Neural progenitor cell (in vitro differentiated cells): ENCODE measurements around the gene TRIM40. TPM values are rescaled to one million over a fixed set of nuclear protein-coding genes. Genes with fewer than 3 reads are reported as not detected.

Source experiments
- DNase-seq: peaks from one replicate; pipeline ENCODE4 v3.0.0-alpha.2; 2016; ENCODE audit warnings: low spot score
- H2AFZ ChIP-seq: fragments of 200-600 bp; sonication (generic); replicated peaks from 2 replicates; pipeline ENCODE4 v1.6.1; 2016; ENCODE audit warnings: antibody characterized with exemption
- H3F3A ChIP-seq: fragments of 200-600 bp; sonication (generic); 2 replicates; pipeline ENCODE4 v1.6.1; 2016; ENCODE audit warnings: antibody characterized with exemption, low read depth
- H3K27ac ChIP-seq: fragments of 200-600 bp; sonication (generic); 2 replicates; pipeline ENCODE4 v1.5.1; 2016; ENCODE audit warnings: mild to moderate bottlenecking
- H3K27me3 ChIP-seq: fragments of 200-600 bp; sonication (generic); 2 replicates; pipeline ENCODE4 v1.6.1; 2016; ENCODE audit warnings: mild to moderate bottlenecking, moderate library complexity
- H3K36me3 ChIP-seq: fragments of 200-600 bp; sonication (generic); 2 replicates; pipeline ENCODE4 v1.5.1; 2016
- H3K4me1 ChIP-seq: fragments of 200-600 bp; sonication (generic); 2 replicates; pipeline ENCODE4 v1.6.1; 2016; ENCODE audit warnings: mixed run types
- H3K4me2 ChIP-seq: fragments of 200-600 bp; sonication (generic); 2 replicates; pipeline ENCODE4 v1.6.1; 2016
- H3K4me3 ChIP-seq: fragments of 200-600 bp; sonication (generic); 2 replicates; pipeline ENCODE4 v1.5.1; 2016
- H3K79me2 ChIP-seq: fragments of 200-600 bp; sonication (generic); 2 replicates; pipeline ENCODE4 v1.6.1; 2016; ENCODE audit warnings: low read depth
- H3K9ac ChIP-seq: fragments of 200-600 bp; sonication (generic); 2 replicates; pipeline ENCODE4 v1.6.1; 2016
- H3K9me3 ChIP-seq: fragments of 200-600 bp; sonication (generic); 2 replicates; pipeline ENCODE4 v1.5.1; 2016; ENCODE audit warnings: low read depth
- H4K20me1 ChIP-seq: fragments of 200-600 bp; sonication (generic); 2 replicates; pipeline ENCODE4 v1.6.1; 2016; ENCODE audit warnings: low read depth
- H3K27ac Mint-ChIP-seq: 3 replicates; pipeline ENCODE4 v1.8.0; 2021; ENCODE audit warnings: mixed read lengths
- H3K27me3 Mint-ChIP-seq: 2 replicates; pipeline ENCODE4 v1.8.0; 2022; ENCODE audit warnings: low read depth, mild to moderate bottlenecking, inconsistent platforms, moderate library complexity, mixed read lengths; ENCODE audit not compliant: insufficient read depth
- H3K36me3 Mint-ChIP-seq: 3 replicates; pipeline ENCODE4 v1.8.0; 2021; ENCODE audit warnings: mixed read lengths
- H3K4me1 Mint-ChIP-seq: 3 replicates; pipeline ENCODE4 v1.8.0; 2021; ENCODE audit warnings: mixed read lengths
- H3K4me3 Mint-ChIP-seq: 3 replicates; pipeline ENCODE4 v1.8.0; 2021; ENCODE audit warnings: mild to moderate bottlenecking, moderate library complexity, mixed read lengths
- H3K9me3 Mint-ChIP-seq: 3 replicates; pipeline ENCODE4 v1.8.0; 2020; ENCODE audit warnings: mixed read lengths
- EZH2 ChIP-seq: fragments of 200-600 bp; sonication (generic); IDR thresholded peaks from 2 replicates; pipeline ENCODE4 v1.6.1; 2017; ENCODE audit warnings: antibody characterized with exemption, mild to moderate bottlenecking, moderate library complexity
- EZH2phosphoT487 ChIP-seq: fragments of 200-600 bp; sonication (generic); IDR thresholded peaks from 2 replicates; pipeline ENCODE4 v1.6.1; 2017; ENCODE audit warnings: antibody characterized with exemption
- total RNA-seq: library from RNA; depleted of rRNA; stranded (reverse); fragments of >200 nt; gene quantifications from 2 replicates; pipeline ENCODE4 v1.2.3, GENCODE V29; 2015; ENCODE audit warnings: low replicate concordance
- TF ChIP-seq, protein P1 (sequence below): fragments of 200-600 bp; sonication (generic); IDR thresholded peaks from 2 replicates; pipeline ENCODE4 v1.5.1; 2017; ENCODE audit warnings: antibody characterized with exemption, mild to moderate bottlenecking

TRIM40 gene
- total RNA-seq, 1 donor from 2014 or later: not detected

DNA sequence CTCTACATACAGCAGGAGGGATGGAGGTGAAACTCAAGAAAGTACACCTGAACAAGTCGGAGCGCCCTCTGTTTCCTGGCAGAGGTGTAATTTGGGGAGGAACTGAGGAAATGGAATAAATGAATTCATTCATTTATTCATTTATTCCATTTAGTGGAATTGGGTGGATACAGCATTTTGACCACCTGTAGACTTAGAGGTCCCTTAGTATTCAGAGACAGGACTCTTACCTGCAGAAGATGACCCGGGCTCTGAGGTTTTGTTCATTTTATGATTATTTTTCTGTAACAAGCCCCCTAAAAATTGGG, 32.1 kb upstream of the TRIM40 start:
- Histone ChIP-seq H2AFZ (no peak overlapping the region), H3K4me2 (peak overlapping the region; percentile 83), H3K36me3 (no peaks in the 10 kb centered on the region), H3K4me3 (peak overlapping the region; percentile 47), H3K9ac (no peak overlapping the region), H3K9me3 (no peaks in the 10 kb centered on the region), H3F3A (peaks cover 22% of the 10 kb centered on the region), H3K79me2 (no peaks in the 10 kb centered on the region), H4K20me1 (peaks cover 28% of the 10 kb centered on the region), H3K27ac (no peak overlapping the region), H3K4me1 (peaks cover 14% of the 10 kb centered on the region), H3K27me3 (peaks cover 100% of the 10 kb centered on the region)
- Mint-ChIP-seq H3K27me3 (peaks cover 49% of the 10 kb centered on the region), H3K4me1 (peaks cover 28% of the 10 kb centered on the region), H3K4me3 (peak overlapping the region; percentile 86), H3K36me3 (no peaks in the 10 kb centered on the region), H3K27ac (no peak overlapping the region), H3K9me3 (peaks cover 2% of the 10 kb centered on the region)
- no peak for DNase-seq
- TF ChIP-seq EZH2phosphoT487 (no peak), EZH2 (no peak)
- TF ChIP-seq, protein P1, sequence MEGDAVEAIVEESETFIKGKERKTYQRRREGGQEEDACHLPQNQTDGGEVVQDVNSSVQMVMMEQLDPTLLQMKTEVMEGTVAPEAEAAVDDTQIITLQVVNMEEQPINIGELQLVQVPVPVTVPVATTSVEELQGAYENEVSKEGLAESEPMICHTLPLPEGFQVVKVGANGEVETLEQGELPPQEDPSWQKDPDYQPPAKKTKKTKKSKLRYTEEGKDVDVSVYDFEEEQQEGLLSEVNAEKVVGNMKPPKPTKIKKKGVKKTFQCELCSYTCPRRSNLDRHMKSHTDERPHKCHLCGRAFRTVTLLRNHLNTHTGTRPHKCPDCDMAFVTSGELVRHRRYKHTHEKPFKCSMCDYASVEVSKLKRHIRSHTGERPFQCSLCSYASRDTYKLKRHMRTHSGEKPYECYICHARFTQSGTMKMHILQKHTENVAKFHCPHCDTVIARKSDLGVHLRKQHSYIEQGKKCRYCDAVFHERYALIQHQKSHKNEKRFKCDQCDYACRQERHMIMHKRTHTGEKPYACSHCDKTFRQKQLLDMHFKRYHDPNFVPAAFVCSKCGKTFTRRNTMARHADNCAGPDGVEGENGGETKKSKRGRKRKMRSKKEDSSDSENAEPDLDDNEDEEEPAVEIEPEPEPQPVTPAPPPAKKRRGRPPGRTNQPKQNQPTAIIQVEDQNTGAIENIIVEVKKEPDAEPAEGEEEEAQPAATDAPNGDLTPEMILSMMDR: no peak

DNA sequence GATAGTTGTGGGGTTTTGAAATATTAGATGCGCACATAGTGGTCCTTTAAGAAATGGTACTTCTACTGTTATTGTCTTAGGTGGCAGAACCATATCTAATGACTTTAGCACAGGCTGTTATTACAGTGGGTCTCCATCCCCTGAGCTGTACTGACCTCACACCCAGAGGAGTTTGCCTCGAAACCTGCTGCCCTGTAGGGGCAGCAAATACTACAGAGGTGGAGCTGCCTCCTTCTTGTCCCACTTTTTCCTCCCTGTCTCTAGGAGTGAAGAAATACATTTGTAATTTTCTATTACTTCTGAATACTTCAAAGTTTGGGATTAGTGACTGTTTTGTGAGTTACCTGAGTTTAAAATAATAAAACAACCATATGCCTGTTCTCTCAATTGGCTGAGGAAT, 31.3 kb upstream of the TRIM40 start:
- Mint-ChIP-seq H3K36me3 (no peaks in the 10 kb centered on the region), H3K9me3 (peaks cover 2% of the 10 kb centered on the region), H3K27me3 (peaks cover 42% of the 10 kb centered on the region), H3K4me3 (no peak overlapping the region), H3K4me1 (peaks cover 28% of the 10 kb centered on the region), H3K27ac (no peak overlapping the region)
- H3K4me2 ChIP-seq: peak overlapping the region; percentile 83
- no peak overlapping the region for H3K9ac ChIP-seq
- peaks cover 22% of the 10 kb centered on the region for H3F3A ChIP-seq
- H3K36me3 ChIP-seq: no peaks in the 10 kb centered on the region
- DNase-seq: peak; percentile 18
- peaks cover 100% of the 10 kb centered on the region for H3K27me3 ChIP-seq
- H3K9me3 ChIP-seq: no peaks in the 10 kb centered on the region
- peaks cover 14% of the 10 kb centered on the region for H3K4me1 ChIP-seq
- H2AFZ ChIP-seq: no peak overlapping the region
- peaks cover 28% of the 10 kb centered on the region for H4K20me1 ChIP-seq
- TF ChIP-seq, protein P1: peak; percentile 30
- TF ChIP-seq EZH2phosphoT487: no peak
- H3K79me2 ChIP-seq: no peaks in the 10 kb centered on the region
- H3K4me3 ChIP-seq: no peak overlapping the region
- no peak overlapping the region for H3K27ac ChIP-seq

DNA sequence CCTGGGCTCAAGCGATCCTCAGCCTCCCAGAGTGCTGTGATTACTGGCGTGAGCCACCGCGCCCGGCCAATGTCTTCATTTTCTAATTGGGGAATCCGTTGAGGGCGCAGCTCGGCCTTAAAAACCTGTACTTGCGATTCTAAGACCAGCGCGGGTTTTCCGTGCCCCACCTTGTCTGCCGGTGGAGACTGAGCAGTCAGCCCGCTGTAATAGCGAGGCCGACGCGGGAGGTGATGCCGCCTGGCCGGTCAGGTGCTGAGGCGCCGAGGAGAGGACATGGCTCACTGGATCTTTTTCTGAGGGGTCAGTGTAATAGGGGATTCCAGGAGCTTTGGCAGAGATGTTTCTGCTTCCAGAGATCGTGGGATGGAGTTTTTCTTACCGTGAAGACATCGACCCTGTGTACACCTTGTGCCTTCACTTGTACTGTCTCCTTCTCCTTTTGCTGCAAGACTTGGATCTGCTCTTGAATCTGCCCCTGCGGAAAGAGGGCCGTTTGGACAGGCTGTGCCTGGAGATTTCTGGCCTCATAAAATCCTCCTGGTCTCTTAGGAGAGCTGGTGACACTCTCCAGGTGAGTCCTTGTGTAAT, 24.6 kb upstream of the TRIM40 start:
- TF ChIP-seq EZH2 (no peak), EZH2phosphoT487 (no peak)
- TF ChIP-seq, protein P1: no peak
- no peaks in the 10 kb centered on the region for H3K79me2 ChIP-seq
- Mint-ChIP-seq H3K4me1 (no peaks in the 10 kb centered on the region), H3K27ac (no peak overlapping the region), H3K36me3 (no peaks in the 10 kb centered on the region), H3K27me3 (peaks cover 21% of the 10 kb centered on the region), H3K9me3 (no peaks in the 10 kb centered on the region), H3K4me3 (no peak overlapping the region)
- H3K27me3 ChIP-seq: peaks cover 100% of the 10 kb centered on the region
- H3K4me1 ChIP-seq: no peaks in the 10 kb centered on the region
- no peaks in the 10 kb centered on the region for H3K36me3 ChIP-seq
- H3K4me3 ChIP-seq: no peak overlapping the region
- H3K9me3 ChIP-seq: no peaks in the 10 kb centered on the region
- no peaks in the 10 kb centered on the region for H3F3A ChIP-seq
- no peak for DNase-seq
- H4K20me1 ChIP-seq: no peaks in the 10 kb centered on the region
- no peak overlapping the region for H3K27ac ChIP-seq
- H2AFZ ChIP-seq: no peak overlapping the region
- no peak overlapping the region for H3K9ac ChIP-seq
- H3K4me2 ChIP-seq: no peak overlapping the region
